GM19395 (cell line): ENCODE data around the gene LGI4.
"Not testable (repeated sequence)": the region's sequence is repeated elsewhere in the genome, so short reads cannot be mapped to it uniquely, and the experiment has no call there.

Source experiments
- ATAC-seq: cut with Tn5 transposase; IDR thresholded peaks from one replicate; pipeline ENCODE4 v1.9.1; 2021; ENCODE audit warnings: mild to moderate bottlenecking, moderate library complexity; ENCODE audit not compliant: unreplicated experiment

Gene LGI4

GRCh38 chr19:35161434-35161743, 26.5 kb upstream of the LGI4 start:
- no peak for ATAC-seq

- no peak for ATAC-seq
Observed at GRCh38 chr19:35160629-35161433, 26.0 kb upstream of the LGI4 start.

GRCh38 chr19:35159606-35160005, 24.7 kb upstream of the LGI4 start:
- no peak for ATAC-seq

- ATAC-seq: no peak
Observed at GRCh38 chr19:35157431-35157830, 22.6 kb upstream of the LGI4 start.

- ATAC-seq: no peak
Observed at GRCh38 chr19:35156673-35157014, 21.8 kb upstream of the LGI4 start.

- ATAC-seq: no peak
Observed at GRCh38 chr19:35155981-35156672, 21.3 kb upstream of the LGI4 start.

- ATAC-seq: no peak
Observed at GRCh38 chr19:35155441-35155840, 20.6 kb upstream of the LGI4 start.

GRCh38 chr19:35154525-35155406, 19.9 kb upstream of the LGI4 start, which contains the start of gene FXYD5:
TSS of gene FXYD5 (plus strand) at chr19:35154735. CDS start at chr19:35155551, 816 bp downstream.
- ATAC-seq: no peak

- ATAC-seq: no peak
Observed at GRCh38 chr19:35153701-35154524, 19.1 kb upstream of the LGI4 start.

GRCh38 chr19:35153129-35153522, 18.3 kb upstream of the LGI4 start:
- ATAC-seq: not testable (repeated sequence)

- ATAC-seq: no peak
Observed at GRCh38 chr19:35151273-35152065, 16.6 kb upstream of the LGI4 start.

- ATAC-seq: no peak
Observed at GRCh38 chr19:35150445-35150844, 15.6 kb upstream of the LGI4 start.

- no peak for ATAC-seq
Observed at GRCh38 chr19:35149463-35149862, 14.6 kb upstream of the LGI4 start.

- no peak for ATAC-seq
Observed at GRCh38 chr19:35146746-35147459, 12.0 kb upstream of the LGI4 start.

- no peak for ATAC-seq
Observed at GRCh38 chr19:35144600-35145436, 10.0 kb upstream of the LGI4 start.

GRCh38 chr19:35144259-35144599, 9.4 kb upstream of the LGI4 start:
- no peak for ATAC-seq

- no peak for ATAC-seq
Observed at GRCh38 chr19:35143818-35144217, 9.0 kb upstream of the LGI4 start.

GRCh38 chr19:35143231-35143715, 8.4 kb upstream of the LGI4 start, which contains the start of gene FXYD7:
TSS of gene FXYD7 (plus strand) at chr19:35143255. CDS start at chr19:35143334, 79 bp downstream.
- no peak for ATAC-seq
